HL-60 (cell line): Measurements from ENCODE around the gene CPSF3.

Experiments
- DNase-seq, 2 experiments: peaks; one replicate each; pipeline ENCODE4 v3.0.0-alpha.2; 2010 to 2020; ENCODE audit warnings: low read depth in 1 of 2, low spot score in 1 of 2
- H3K27ac ChIP-seq: fragments of 250-450 bp; sonication (Bioruptor Pico); replicated peaks from 2 replicates; pipeline ENCODE4 v1.5.1; 2020; ENCODE audit warnings: mild to moderate bottlenecking, moderate library complexity
- H3K27me3 ChIP-seq: fragments of 250-450 bp; sonication (Bioruptor Pico); 2 replicates; pipeline ENCODE4 v1.5.1; 2021; ENCODE audit warnings: mild to moderate bottlenecking, moderate library complexity; ENCODE audit not compliant: insufficient read depth, poor library complexity, severe bottlenecking
- H3K4me3 ChIP-seq: replicated peaks from 2 replicates; pipeline ENCODE4 v1.5.1; 2011; ENCODE audit warnings: mild to moderate bottlenecking, control low read depth, low read length; ENCODE audit not compliant: insufficient read depth
- GABPA ChIP-seq: IDR thresholded peaks from 2 replicates; pipeline ENCODE4 v1.6.1; 2012; ENCODE audit warnings: low read depth
- POLR2AphosphoS5 ChIP-seq: IDR thresholded peaks from 2 replicates; pipeline ENCODE4 v1.6.1; 2012; ENCODE audit warnings: low read depth
- SPI1 ChIP-seq: IDR thresholded peaks from 2 replicates; pipeline ENCODE4 v1.6.1; 2012; ENCODE audit warnings: low read depth, mild to moderate bottlenecking, borderline replicate concordance
- TF ChIP-seq, protein P1 (sequence below): IDR thresholded peaks from one replicate; pipeline ENCODE4 v1.5.1; 2011; ENCODE audit warnings: low read length, control low read depth, inconsistent platforms; ENCODE audit not compliant: insufficient read depth
- TF ChIP-seq, protein P2 (sequence below): IDR thresholded peaks from 2 replicates; pipeline ENCODE4 v1.6.1; 2012; ENCODE audit warnings: low read depth; ENCODE audit not compliant: insufficient replicate concordance

Gene CPSF3

DNA sequence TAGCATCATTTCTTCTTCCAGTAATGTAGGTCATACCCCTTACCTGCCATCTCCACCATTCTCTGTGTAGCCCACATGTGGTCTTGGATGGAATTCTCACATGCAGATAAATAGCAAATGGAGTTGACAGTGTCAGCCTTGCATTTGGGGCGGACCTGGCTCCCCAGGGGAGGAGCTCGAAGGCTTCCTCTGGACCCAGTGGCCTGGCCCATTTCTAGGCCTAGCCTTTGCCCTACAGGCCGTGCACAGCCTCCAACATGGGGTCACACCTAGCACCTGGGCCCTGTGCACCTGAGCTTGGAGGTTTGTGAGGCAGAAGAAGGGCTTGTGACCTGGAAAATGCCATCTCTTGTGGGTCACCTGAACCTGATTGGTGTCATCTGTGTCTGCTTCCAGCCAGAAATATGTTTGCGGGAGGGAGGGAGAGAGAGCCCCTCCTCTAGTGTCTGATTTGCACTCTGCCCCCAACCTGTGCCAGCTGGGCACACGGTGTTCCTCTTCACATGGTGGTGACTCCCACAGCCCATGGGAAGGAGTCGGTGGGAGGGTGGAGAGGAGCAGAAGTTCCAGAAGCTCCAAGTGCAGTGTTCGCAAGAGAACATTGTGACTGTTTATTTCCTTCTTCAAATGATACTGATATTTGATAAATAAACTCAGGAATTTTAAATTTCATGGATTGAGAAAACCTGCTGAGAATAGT lies 33.2 kb upstream of the CPSF3 start:
- no peak for DNase-seq
- no peak overlapping the region for H3K4me3 ChIP-seq
- H3K27ac ChIP-seq, result no peak overlapping the region
- TF ChIP-seq GABPA (no peak), POLR2AphosphoS5 (no peak), SPI1 (no peak)
- TF ChIP-seq, protein P1, sequence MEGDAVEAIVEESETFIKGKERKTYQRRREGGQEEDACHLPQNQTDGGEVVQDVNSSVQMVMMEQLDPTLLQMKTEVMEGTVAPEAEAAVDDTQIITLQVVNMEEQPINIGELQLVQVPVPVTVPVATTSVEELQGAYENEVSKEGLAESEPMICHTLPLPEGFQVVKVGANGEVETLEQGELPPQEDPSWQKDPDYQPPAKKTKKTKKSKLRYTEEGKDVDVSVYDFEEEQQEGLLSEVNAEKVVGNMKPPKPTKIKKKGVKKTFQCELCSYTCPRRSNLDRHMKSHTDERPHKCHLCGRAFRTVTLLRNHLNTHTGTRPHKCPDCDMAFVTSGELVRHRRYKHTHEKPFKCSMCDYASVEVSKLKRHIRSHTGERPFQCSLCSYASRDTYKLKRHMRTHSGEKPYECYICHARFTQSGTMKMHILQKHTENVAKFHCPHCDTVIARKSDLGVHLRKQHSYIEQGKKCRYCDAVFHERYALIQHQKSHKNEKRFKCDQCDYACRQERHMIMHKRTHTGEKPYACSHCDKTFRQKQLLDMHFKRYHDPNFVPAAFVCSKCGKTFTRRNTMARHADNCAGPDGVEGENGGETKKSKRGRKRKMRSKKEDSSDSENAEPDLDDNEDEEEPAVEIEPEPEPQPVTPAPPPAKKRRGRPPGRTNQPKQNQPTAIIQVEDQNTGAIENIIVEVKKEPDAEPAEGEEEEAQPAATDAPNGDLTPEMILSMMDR, result no peak
- TF ChIP-seq, protein P2, sequence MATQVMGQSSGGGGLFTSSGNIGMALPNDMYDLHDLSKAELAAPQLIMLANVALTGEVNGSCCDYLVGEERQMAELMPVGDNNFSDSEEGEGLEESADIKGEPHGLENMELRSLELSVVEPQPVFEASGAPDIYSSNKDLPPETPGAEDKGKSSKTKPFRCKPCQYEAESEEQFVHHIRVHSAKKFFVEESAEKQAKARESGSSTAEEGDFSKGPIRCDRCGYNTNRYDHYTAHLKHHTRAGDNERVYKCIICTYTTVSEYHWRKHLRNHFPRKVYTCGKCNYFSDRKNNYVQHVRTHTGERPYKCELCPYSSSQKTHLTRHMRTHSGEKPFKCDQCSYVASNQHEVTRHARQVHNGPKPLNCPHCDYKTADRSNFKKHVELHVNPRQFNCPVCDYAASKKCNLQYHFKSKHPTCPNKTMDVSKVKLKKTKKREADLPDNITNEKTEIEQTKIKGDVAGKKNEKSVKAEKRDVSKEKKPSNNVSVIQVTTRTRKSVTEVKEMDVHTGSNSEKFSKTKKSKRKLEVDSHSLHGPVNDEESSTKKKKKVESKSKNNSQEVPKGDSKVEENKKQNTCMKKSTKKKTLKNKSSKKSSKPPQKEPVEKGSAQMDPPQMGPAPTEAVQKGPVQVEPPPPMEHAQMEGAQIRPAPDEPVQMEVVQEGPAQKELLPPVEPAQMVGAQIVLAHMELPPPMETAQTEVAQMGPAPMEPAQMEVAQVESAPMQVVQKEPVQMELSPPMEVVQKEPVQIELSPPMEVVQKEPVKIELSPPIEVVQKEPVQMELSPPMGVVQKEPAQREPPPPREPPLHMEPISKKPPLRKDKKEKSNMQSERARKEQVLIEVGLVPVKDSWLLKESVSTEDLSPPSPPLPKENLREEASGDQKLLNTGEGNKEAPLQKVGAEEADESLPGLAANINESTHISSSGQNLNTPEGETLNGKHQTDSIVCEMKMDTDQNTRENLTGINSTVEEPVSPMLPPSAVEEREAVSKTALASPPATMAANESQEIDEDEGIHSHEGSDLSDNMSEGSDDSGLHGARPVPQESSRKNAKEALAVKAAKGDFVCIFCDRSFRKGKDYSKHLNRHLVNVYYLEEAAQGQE, result no peak
- H3K27me3 ChIP-seq, result no peaks in the 10 kb centered on the region

DNA sequence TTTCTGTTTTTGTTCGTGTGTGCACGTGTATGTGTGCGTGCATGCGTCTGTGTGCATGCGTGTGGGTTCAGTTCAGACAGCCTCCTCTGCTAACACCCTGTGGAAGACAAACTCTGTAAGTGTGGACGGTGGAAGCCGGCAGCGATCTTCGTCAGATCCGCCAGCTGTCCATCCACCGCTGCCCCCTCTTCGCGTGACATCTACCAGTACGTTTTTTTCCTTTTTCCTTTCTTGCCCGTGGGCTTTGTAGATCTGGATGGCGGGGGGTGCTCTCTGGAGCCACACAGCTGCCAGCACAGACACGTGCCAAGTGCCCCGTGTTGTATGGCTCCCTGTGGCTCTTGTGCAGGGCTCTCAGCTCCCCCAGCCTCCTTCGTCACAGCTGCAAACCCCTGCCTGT lies 32.5 kb upstream of the CPSF3 start:
- H3K27ac ChIP-seq, result no peak overlapping the region

DNA sequence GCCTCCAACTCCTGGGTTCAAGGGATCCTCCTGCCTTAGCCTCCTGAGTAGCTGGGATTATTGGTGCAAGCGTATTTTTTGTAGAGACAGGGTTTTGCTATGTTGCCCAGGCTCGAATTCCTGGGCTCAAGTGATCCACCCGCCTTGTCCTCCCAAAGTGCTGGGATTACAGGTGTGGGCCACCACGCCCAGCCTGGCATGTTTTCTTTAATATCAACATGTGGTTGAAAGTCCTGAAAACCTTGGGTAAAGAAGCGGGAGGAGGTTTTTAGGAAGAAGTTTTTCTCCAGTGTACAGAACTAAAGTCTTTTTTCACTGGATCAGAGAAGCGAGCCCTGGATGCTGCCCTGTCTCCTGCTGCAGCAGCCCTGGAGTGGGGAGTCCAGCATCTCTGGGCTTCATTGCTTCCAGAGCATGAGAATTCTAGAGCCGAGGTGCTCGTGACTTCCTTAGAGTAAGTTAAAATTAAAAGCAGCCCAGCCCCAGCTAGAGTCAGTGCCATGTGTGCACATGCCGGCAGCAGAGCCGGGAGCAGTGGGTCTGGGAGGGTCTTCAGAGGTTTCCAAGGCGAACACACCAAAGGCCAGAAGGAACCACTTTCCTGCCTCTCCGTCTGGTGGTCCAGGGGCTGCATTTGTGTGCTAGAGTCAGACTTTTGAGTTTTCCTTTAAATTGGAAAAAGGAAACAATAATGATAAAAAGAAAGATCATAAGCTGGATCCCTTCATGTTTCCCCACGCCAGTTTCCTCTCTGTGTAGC lies 31.3 kb upstream of the CPSF3 start:
- no peak for DNase-seq
- H3K27me3 ChIP-seq, result no peaks in the 10 kb centered on the region
- no peak overlapping the region for H3K27ac ChIP-seq
- H3K4me3 ChIP-seq, result no peak overlapping the region
- TF ChIP-seq SPI1 (no peak), POLR2AphosphoS5 (no peak), GABPA (no peak)
- TF ChIP-seq, protein P2, result no peak
- TF ChIP-seq, protein P1, result no peak

More for the DNA sequence above, 32.5 kb upstream of the CPSF3 start:
- DNase-seq, result no peak
- no peak for TF ChIP-seq GABPA
- TF ChIP-seq, protein P1, result no peak
- TF ChIP-seq, protein P2, result no peak
- TF ChIP-seq SPI1, result no peak
- TF ChIP-seq POLR2AphosphoS5, result no peak
- Histone ChIP-seq H3K27me3 (no peaks in the 10 kb centered on the region), H3K4me3 (no peak overlapping the region)
